ENCODE results near the gene OR2J2.
"Not testable (repeated sequence)": the region's sequence is repeated elsewhere in the genome, so short reads cannot be mapped to it uniquely, and the experiment has no call there.

The OR2J2 gene

DNA sequence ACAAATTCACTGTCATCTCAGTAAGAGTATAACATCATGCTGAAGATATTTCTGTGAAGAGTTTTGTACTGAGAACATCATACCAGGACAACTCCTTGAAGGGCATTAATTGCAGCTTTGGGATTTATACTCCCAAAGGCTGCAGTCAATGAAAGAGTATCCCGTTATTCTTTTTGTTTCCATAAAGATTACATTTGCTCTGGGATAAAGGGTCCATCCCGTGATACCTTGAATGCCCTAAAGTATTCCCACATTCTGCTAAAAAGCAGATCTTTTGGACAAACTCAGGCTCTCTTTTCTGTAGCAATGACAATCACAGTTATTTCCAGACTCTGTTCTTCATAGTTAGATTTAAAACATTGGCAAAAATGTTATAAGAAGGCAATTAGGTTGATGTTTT is at the start of gene OR2J2:
TSS of gene OR2J2 (plus strand) at position 301 of the 400 bp plus-strand sequence. CDS start 2,729 bp downstream, outside the sequence.
- not testable (repeated sequence) for FAIRE-seq

DNA sequence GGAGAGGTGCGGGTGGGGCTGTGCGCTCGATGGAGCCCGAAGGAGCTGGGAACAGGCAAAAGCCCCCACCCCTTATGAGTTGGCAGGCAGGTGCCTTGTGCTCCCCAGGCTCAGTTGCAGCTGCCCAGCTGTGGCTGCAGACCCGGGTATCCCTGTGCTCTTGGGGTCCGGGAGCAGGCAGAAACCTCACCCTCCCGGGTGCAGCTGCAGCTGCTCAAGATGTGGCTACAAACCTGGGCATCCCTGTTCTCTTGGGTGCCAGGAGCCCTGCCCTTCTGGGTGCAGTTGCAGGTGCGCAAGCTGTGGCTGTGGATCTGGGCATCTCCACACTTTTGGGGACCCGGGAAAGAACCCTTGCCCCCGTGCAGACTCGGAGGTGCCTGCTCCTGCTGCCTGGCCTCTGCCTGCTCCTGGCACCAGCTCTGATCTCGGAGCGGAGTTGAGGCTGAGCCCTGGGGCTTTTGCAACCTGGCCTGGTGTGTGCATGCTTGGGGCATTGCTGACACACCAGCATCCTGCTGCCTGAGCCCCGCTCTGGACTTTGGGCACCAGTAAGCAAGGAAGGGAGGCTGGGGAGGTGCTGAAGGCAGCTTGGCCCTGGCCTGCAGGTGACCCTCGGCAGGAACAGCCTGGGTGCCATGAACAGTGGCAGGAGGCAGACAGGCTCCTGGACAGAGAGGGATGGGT is 41.2 kb upstream of the OR2J2 start:
- no peak for FAIRE-seq

DNA sequence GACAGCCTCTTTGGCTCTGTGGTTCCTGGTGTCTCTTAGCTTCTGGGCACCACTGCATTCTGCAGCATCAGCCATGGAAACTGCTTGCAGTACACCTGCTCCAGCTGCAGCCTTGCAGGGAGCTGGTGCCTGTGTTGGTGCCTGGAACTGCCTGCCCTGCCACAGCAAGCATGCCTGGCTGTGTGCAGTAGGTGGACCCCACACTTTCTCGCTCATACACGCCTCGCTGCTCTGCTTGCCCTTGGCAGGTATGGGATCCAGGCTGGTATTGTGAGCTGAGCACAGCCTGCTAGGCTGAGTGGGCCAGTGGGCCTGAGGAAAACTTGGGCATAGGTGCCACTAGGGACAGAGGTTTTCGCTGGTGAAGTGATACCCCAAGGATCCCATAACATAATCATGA is 40.1 kb upstream of the OR2J2 start:
- FAIRE-seq: no peak

DNA sequence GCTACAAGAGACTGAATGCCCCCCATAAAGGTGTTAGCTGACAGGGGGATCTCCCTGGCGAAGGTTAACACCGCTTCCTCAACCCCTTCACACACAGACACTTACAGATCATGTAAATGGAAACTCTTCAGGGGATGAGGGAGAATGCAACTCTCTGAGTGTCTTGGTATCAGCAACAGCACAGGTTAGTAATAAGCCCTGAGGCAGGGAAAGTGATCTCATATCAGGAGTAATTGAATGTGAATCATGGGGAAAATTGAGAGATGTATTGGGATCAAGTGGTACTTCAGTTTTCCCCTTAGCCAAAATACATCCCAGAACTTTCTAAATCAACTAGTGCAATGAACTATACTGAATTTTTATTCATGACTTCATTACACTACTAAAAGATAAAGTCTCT is 39.0 kb upstream of the OR2J2 start:
- no peak for FAIRE-seq

DNA sequence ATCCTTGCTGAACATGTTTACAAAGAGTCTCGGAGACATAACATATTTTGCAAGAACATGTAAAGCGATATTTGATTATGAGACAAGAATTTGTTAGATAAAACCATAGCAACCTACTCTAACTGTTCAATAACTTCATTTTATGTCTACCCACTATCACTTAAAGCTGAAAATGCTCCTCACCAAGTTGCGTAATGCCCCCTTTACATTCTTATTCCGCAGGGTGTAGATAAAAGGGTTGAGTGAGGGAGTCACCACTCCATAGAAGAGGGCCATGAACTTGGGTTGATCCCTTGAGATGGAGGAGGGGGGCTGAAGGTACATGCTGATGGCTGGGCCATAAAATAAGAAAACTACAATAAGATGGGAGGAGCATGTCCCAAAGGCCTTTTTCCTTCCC is 33.0 kb upstream of the OR2J2 start:
- FAIRE-seq: no peak

DNA sequence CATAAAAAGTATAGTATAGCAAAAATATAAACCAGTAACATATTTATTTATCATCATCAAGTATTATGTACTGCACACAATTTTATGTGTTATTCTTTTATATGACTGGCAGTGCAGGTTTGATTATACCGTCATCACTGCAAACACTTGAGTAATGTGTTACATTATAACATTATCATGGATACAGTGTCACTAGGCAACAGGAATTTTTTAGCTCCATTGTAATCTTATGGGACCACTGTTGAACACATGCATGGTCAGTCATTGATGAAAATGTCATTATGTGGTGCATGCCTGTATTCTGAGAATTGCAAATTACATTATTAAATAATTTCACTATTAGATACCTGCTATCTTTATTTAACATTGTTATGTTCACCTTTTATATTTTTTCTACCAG is 29.1 kb upstream of the OR2J2 start:
- no peak for FAIRE-seq

DNA sequence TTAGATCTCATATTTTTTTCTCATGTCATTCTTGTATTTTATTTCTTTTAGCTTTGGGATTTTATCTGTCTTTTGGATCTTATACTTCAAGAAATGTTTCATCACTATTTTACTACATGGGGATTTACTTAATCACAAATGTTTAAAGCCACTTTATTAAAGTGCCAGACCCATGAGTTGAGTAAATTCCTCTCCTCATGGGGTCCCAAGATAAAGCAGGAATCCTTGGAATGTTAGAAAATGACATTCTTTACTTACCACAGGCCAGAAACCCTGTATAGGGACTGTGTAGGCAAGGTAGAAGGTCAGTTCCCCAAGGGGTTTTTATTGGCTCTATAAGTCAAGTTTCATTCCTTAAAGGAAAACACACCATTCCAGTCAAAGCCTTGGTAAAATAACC is 28.4 kb upstream of the OR2J2 start:
- FAIRE-seq: no peak

DNA sequence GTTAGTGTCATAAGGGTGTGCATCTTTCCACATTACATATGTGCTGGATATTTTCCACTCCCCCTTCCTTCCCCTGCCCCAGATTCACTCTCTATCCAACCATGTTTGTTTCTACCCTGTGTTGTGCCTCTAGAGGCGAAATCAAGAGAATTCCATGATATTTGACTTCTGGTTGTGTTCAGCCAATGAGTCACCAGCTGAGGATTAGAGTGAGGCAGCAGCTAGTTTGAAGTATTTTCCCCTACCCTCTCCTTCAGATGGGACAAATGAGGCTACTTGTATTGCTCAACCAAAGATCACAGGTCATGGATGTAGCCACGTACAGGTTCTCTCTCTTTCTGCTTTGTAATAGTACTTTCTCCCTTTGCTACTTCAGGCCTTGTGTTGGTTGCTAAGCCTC is 24.5 kb upstream of the OR2J2 start:
- FAIRE-seq: no peak

DNA sequence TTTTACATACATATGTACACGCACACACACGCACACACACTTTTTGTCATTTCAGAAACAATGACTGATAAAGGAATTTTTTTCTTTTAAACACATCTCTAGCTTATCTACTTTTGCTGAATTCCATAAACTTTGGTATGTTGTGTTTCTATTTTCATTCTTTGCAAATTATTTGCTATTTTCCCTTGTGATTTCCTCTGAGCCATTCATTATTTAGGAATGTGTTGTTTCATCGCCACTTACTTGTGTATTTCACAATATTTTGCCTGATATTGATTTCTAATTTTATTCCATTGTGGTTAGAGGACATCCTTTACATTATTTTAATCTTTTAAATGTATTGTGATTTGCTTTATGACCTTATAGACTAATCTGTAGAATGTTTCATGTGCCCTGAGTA is 23.6 kb upstream of the OR2J2 start:
- FAIRE-seq: no peak

DNA sequence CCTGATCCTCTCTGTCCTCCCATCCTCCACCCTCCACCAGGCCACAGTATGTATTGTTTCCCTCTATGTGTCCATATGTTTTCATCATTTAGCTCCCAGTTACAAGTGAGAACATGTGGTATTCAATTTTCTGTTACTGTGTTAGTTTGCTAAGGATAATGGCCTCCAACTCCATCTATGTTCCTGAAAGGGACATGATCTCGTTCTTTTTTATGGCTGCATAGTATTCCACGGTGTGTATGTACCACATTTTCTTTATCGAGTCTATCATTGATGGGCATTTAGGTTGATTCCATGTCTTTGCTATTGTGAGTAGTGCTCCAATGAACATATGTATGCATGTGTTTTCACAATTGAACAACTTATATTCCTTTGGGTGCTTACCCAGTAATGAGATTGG is 21.3 kb upstream of the OR2J2 start:
- not testable (repeated sequence) for FAIRE-seq

DNA sequence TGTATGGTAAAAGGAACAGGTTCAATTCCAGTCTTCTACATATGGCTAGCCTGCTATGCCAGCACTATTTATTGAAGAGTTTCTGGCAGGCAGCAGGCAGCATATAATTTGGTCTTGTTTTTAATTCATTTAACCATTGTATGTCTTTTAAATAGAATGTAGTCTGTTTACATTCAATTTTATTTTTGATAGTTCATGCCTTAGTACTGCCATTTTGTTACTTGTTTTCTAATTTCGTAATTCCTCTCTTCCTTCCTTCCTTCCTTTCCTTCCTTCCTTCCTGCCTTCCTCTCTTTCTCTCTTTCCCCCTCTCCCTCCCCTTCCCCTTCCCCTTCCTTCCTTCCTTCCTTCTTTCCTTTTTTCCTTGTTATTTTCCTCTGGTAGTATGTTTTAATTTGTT is 17.6 kb upstream of the OR2J2 start:
- no peak for FAIRE-seq

DNA sequence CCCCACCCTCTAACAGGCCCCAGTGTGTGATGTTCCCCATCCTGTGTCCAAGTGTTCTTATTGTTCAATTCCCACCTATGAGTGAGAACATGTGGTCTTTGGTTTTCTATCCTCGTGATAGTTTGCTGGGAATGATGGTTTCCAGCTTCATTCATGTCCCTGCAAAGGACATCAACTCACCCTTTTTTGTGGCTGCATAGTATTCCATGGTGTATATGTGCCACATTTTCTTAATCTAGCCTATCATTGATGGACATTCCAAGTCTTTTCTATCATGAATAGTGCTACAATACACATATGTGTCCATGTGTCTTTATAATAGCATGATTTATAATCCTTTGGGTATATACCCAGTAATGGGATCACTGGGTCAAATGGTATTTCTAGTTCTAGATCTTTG is 15.5 kb upstream of the OR2J2 start:
- FAIRE-seq: not testable (repeated sequence)

DNA sequence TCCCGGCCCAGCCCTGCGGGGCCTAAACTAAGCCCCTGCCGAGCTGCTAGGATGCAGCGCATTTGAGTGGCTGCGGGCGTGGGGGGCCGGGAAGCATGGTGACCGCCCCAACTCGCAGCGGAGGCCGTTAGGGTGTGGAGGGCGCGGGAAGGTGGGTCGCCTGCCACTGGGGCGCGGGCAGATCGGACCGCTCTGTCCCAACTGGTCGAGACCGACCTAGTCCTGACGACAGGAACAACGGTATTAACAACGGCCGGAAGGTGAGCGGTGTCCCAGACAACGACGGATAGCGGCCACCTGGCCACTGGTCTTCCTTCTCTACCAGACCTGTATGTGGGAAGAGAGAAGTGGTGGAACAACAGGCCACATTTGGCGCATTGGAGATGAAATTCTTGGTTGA is 10.8 kb upstream of the OR2J2 start:
- not testable (repeated sequence) for FAIRE-seq

DNA sequence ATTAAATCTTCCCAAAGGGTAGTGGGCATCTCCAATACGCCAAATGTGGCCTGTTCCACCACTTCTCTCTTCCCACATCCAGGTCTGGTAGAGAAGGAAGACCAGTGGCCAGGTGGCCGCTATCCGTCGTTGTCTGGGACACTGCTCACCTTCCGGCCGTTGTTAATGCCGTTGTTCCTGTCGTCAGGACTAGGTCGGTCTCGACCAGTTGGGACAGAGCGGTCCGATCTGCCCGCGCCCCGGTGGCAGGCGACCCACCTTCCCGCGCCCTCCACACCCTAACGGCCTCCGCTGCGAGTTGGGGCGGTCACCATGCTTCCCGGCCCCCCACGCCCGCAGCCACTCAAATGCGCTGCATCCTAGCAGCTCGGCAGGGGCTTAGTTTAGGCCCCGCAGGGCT is 5.1 kb upstream of the OR2J2 start:
- FAIRE-seq: not testable (repeated sequence)

DNA sequence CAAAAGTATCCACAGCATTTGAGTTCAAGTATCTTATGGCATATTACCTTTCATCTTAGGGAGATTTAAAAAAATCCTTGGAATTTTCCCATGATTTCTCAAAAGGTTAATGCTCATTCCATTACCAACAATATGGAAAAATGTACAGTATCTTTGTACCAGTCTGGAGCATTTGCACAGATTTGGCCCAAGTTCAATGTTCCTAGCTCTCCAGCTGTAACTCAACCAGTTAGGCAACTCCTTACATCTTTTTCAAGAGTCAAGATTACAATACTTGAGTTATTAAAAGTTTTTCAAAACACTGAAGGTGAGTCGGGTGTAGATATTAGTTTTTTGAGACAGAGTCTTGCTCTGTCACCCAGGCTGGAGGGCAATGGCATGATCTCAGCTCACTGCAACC is 1.0 kb downstream of the OR2J2 start:
- no peak for FAIRE-seq

DNA sequence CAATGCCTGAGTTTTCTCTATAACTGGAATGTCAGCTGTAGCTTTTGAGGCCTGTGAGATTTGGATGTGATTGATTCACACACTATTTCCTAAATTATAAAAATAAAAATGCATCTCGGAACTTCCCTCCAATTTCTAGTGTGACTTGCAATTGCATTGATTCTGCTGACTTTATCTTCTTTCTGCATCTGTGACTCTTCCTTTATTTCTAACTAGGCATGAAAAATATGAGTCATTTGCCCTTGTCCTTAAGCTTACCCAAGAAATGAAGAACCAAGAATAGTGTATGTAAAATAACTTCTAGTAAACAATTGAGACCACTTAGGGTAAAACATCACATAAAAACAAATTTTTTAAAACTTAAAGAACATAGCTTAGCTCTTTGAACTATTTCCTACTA is 12.9 kb downstream of the OR2J2 start:
- no peak for FAIRE-seq

DNA sequence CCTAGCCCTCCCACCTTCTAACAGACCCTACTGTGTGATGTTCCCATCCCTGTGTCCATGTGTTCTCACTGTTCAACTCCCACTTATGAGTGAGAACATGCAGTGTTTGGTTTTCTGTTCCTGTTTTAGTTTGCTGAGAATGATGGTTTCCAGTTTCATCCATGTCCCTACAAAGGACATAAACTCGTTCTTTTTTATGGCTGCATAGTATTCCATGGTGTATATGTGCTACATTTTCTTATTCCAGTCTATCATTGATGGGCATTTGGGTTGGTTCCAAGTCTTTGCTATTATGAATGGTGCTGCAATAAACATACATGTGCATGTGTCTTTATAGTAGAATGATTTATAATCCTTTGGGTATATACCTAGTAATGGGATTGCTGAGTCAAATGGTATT is 18.0 kb downstream of the OR2J2 start:
- not testable (repeated sequence) for FAIRE-seq

DNA sequence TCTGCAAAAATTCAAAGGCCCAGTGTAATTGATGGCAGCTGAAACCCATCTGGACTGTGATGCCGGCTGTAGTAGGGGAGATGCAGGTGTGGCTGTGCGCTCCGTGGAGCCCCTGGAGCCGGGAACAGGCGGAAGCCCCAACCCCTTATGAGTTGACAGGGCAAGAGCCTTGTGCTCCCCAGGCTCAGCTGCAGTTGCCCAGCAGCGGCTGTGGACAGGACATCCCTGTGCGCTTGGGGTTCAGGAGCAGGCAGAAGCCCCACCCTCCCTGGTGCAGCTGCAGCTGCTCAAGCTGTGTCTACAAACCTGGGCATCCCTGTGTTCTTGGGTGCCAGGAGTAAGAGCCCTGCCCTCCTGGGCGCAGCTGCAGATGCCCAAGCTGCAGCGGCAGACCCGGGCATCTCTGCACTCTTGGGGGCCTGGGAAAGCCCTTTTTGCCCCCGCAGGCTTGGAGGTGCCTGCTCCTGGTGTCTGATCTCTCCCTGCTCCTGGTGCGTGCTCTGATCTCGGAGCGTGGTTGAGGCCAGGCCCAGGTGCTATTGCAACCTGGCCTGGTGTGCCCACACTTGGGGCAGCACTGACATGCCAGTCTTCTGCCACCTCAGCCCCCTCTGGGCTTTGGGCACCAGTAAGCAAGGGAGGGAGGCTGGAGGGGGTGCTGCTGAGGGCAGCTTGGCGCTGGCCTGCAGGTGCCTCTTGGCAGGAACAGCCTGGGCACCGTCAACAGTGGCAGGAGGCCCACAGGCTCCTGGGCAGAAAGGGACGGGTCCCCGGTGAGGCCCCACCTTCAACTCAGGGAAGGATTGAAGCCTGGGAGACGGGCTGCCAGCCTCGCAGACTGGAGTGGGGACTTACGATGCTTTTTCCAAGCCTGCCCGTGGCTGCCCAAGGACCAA is 30.3 kb downstream of the OR2J2 start:
- FAIRE-seq: no peak

DNA sequence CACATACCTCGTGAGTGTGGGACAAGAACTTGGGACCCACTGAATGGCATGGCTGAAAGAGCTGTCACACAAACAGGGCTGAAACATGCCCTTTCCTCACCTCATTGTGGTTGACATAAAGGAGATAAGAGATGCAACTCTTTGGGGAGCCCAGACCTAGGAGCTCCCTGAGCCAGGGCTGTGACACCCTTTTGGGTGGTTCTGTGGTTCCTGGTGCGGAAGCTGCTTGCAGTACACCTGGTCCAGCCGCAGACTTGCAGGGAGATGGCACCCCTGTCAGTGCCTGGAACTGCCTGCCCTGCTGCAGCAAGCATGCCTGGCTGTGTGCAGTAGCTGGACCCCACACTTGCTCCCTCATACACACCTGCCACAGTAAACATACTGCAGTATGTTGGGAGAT is 31.3 kb downstream of the OR2J2 start:
- no peak for FAIRE-seq

DNA sequence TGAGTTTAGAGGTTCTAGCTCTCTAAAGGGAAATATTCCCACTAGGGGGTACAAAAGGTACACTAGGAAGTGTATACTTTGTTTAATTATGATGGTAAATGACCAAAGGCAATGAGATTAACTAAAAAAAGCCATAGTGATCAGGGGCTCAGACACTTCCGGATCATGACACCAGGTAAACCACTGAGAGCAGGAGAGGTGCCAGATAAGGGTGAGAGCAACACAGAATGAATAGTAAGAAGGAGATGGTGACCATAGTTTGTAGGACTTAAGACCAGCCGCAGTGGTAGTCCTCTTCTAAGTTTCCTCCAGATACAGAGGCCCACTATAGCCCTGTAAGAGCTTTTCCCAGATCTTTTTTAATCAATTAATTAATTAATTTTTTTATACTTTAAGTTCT is 40.8 kb downstream of the OR2J2 start:
- no peak for FAIRE-seq

DNA sequence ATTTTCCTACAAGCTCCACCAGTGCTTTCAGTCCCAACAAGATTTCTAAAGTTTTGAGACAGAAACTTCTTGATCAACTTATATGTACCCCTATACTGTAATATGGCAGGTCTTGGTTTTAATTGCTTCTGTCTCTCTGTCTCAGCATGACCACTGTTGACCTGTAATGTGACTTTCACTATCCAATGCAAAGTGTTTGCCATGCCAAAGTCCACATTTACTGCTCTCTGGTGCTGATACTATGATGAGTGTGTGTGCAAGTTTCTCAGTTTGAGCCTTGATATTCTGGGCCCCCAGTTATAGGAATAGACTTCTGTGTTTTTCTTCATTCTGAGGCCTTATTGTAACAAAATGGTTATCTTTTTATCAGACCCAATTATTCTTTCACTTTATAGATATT is 45.8 kb downstream of the OR2J2 start:
- FAIRE-seq: no peak

DNA sequence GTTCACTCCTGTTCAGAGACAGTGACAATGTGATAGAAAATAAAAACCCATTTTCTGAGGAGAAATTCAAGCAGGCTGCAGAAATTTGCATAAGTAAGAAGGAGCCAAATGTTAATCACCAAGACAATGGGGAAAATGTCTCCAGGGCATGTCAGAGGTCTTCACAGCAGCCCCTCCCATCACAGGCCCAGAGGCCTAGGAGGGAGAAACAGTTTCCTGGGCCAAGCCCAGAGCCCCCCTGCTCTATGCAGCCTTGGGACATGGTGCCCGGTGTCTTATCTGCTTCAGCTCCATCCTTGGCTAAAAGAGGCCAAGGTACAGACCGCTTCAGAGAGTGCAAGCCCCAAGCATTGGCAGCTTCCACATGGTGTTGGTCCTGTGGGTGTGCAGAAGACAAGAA is 46.5 kb downstream of the OR2J2 start:
- FAIRE-seq: not testable (repeated sequence)

DNA sequence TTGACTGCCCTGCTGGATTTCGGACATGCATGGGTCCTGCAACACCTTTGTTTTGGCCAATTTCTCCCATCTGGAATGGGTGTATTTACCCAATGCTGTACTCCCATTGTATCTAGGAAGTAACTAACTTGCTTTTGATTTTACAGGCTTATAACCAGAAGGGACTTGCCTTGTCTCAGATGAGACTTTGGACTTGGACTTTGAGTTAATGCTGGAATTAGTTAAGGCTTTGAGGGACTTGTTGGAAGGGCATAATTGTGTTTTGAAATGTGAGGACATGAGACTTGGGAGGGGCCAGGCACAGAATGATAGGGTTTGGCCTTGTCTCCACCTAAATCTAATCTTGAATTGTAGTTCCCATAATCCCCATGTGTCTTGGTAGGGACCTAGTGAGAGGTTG is 47.3 kb downstream of the OR2J2 start:
- not testable (repeated sequence) for FAIRE-seq

All from endometrium (tissue), 2 donors.